ENCODE measurements around the gene IDS.

DNA sequence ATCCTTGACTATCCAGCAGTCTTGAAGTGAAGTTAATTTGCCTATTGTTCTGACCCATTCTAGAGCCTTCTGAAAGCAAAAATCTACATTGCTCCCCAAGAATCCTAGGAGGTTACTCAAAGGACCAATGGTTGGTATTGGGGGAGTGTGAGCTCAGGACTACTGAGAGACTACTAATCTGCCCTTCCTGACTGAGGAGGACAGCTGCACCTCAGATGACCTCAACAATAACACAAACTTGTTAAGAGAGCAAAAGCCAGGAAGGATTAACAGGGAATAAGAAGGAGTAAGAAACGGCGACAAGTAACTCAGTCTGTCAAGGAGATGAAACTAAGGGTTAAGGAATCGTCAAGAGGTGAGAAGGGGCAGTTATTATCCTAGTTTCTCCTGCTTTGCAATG lies 43.4 kb downstream of the IDS start:
- TF ChIP-seq EZH2 (IDR thresholded peaks at IDR 0.05; ENCODE audit: insufficient read depth, poor library complexity, severe bottlenecking) (no peak), EZH2phosphoT487 (IDR thresholded peaks at IDR 0.05; ENCODE audit: insufficient read depth, low read depth) (no peak)
